NCI-H82 (cell line): Measurements from ENCODE around the gene NOM1.
"Not testable (repeated sequence)": the region's sequence is repeated elsewhere in the genome, so short reads cannot be mapped to it uniquely, and the experiment has no call there.

ENCODE experiments used
- DNase-seq: peaks from one replicate; lab custom pipeline; 2025; lab: John Stamatoyannopoulos, UW

The NOM1 gene, protein sequence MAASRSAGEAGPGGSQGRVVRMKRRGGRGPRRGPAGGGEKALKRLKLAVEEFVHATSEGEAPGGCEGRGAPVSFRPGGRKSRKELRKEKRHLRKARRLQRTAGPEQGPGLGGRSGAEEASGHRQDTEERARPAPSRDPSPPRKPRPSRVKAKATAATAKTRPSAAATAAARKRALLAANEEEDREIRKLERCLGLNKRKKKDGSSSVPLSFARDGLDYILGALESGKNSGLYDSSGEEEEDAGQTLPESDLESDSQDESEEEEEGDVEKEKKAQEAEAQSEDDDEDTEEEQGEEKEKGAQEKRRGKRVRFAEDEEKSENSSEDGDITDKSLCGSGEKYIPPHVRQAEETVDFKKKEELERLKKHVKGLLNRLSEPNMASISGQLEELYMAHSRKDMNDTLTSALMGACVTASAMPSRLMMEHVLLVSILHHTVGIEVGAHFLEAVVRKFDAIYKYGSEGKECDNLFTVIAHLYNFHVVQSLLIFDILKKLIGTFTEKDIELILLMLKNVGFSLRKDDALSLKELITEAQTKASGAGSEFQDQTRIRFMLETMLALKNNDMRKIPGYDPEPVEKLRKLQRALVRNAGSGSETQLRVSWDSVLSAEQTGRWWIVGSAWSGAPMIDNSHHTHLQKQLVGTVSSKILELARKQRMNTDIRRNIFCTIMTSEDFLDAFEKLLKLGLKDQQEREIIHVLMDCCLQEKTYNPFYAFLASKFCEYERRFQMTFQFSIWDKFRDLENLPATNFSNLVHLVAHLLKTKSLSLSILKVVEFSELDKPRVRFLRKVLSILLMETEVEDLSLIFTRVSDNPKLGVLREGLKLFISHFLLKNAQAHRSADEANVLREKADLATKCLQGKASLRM

DNA sequence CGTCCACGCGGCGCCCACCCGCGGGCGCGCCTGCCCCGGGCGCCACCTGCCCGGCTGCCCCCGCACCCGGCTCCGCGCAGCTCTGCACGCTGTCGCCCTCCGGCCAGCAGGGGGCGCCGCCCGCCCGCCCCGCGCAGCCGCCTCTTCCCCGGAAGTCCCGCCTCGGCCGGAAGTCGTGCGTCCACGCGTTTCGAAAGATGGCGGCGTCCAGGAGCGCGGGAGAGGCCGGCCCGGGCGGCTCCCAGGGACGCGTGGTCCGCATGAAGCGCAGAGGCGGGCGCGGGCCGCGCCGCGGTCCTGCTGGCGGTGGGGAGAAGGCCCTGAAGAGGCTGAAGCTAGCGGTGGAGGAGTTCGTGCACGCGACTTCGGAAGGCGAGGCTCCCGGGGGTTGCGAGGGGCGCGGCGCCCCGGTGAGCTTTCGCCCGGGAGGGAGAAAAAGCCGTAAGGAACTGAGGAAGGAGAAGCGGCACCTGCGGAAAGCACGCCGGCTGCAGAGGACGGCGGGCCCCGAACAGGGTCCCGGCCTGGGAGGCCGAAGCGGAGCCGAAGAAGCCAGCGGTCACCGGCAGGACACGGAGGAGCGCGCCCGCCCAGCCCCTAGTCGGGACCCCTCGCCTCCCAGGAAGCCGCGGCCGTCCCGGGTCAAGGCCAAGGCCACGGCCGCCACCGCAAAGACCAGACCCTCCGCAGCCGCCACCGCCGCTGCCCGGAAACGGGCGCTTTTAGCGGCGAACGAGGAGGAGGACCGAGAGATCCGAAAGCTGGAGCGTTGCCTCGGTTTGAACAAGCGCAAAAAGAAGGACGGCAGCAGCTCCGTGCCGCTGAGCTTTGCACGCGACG is at the start of gene NOM1:
Gene NOM1 (plus strand): TSS at position 172 of the 840 bp plus-strand sequence. CDS start 26 bp downstream, at position 198.
- peak; percentile 86 for DNase-seq

DNA sequence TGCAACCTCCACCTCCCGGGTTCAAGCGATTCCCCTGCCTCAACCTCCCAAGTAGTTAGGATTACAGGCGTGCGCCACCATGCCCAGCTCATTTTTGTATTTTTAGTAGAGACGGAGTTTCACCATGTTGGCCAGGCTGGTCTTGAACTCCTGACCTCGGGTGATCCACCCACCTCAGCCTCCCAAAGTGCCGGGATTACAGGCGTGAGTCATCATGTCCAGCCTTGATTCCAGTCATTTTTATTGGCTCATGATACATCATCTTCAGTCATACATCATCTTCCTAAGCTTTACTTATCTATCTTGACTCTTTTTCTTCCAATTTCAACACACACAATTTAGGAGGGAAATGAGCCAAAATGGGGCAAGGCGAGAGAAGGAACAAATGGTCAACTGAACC is 49.4 kb upstream of the NOM1 start:
- not testable (repeated sequence) for DNase-seq

GRCh38 chr7:156903232-156903909 is 46.1 kb upstream of the NOM1 start:
- no peak for DNase-seq

DNA sequence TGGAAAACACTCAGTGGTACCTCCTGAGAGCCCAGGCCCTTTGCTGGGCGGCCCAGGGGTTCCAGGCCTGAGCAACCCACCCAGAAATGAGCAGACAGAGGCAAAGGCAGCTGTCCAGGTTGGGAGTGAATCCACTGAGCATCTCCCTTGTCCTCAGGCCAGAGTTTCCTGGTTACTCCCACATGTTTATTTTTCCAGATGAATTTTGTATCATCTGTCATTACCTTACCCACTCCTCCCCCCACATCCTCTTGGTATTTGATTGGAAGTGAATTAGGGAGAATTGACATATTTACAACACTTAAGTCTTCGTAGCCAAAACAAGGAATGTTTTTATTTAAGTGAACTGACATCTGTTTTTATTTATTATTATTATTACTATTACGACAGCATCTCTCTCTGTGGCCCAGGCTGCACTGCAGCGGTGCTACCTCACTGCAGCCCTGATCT is 43.3 kb upstream of the NOM1 start:
- DNase-seq, result no peak

DNA sequence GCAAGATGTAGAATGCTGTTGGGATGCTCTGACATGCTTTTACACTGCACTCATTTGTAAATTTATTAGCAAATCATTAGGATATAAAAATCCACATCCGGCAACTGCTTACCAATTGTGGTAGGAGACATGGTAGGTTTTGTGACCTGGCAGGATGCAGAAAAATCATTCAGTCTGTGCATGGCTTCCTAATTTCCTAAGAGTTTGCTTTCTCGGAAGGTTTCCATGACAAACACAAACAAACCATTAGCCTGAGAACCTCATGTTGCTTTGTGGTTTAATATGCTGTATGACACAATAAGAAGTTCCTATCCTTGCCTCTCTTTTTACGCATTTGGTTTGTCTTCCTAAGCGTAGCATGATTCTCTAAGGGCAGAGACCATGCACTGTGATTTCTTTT is 41.9 kb upstream of the NOM1 start:
- no peak for DNase-seq

DNA sequence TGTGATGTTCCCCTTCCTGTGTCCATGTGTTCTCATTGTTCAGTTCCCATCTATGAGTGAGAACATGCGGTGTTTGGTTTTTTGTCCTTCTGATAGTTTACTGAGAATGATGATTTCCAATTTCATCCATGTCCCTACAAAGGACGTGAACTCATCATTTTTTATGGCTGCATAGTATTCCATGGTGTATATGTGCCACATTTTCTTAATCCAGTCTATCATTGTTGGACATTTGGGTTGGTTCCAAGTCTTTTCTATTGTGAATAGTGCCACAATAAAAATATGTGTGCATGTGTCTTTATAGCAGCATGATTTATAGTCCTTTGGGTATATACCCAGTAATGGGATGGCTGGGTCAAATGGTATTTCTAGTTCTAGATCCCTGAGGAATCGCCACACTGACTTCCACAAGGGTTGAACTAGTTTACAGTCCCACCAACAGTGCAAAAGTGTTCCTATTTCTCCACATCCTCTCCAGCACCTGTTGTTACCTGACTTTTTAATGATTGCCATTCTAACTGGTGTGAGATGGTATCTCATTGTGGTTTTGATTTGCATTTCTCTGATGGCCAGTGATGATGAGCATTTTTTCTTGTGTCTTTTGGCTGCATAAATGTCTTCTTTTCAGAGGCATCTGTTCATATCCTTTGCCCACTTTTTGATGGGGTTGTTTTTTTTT is 39.8 kb upstream of the NOM1 start:
- not testable (repeated sequence) for DNase-seq

DNA sequence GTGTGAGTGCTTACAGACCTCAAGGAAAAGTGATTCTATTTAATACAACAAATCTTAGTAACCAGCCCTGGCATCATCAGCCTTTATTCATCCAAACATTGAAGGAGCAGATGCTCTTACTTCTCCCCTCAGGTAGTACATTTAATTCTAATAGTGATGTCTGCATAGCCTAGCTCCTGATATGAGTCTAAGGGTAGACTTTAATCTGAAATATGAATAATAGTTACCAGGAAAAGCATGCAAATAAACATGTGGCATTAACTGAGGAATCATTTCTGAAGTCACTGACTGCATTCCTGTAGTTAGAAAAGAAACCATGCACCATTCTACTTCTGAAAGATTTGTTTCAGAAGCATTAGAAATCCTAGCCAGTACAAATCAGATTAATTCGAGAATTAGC is 30.9 kb upstream of the NOM1 start:
- DNase-seq, result no peak

GRCh38 chr7:156919132-156919713 is 30.3 kb upstream of the NOM1 start:
- DNase-seq, result no peak

DNA sequence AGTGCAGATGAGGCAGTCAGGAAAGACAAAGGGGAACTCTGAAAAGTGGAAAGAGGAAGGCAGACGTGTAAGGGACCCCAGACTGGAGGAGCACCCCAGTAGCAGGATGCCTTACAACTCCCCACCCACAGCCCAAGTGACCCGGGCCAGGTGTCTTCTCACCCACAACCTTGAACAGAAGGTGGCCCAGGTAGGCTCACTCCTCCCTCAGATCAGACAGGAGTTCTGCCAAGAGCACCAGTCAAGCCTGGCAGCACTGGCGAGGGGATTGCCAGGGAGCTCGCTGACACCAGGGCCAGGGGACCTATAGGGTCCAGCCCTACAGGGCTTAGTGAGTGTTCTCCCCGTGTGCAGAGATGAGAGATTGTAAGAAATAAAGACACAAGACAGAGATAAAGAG is 29.4 kb upstream of the NOM1 start:
- DNase-seq, result no peak

DNA sequence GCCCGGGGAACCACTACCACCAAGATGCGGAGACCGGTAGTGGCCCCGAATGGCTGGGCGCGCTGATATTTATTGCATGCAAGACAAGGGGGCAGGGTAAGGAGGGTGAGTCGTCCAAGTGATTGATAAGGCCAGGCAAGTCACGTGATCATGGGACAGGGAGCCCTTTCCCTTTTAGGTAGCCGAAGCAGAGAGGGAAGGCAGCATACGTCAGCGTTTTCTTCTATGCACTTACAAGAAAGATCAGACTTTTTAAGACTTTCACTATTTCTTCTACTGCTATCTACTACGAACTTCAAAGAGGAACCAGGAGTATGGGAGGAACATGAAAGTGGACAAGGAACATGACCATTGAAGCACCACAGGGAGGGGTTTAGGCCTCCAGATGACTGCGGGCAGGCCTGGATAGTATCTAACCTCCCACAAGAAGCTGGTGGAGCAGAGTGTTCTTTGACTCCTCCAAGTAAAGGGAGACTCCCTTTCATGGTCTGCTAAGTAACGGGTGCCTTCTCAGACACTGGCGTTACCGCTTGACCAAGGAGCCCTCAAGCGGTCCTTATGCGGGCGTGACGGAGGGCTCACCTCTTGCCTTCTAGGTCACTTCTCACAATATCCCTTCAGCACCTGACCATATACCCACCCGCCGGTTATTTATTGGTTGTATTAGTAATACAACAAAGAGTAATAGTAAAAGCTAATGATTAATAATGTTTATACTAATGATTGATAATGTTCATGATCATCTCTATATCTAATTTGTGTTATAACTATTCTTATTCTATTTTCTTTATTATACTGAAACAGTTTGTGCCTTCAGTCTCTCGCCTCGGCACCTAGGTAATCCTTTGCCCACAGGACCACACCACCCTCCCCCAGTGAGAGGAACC is 28.8 kb upstream of the NOM1 start:
- not testable (repeated sequence) for DNase-seq

- not testable (repeated sequence) for DNase-seq
Observed at GRCh38 chr7:156922304-156922703, 27.2 kb upstream of the NOM1 start.

DNA sequence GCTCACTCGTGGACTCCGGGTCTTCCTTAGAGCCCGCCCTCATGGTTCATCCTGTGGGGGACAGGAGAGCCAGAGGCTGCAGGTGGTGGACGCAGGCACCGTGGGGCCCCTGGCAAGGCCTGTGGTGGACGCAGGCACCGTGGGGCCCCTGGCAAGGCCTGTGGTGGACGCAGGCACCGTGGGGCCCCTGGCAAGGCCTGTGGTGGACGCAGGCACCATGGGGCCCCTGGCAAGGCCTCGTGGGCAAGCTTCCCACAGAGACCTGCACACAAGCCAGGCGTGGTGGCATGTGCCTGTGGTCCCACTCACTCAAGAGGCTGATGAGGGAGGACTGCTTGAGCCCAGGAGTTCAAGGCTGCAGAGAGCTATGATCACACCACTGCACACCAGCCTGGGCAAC is 23.7 kb upstream of the NOM1 start:
- not testable (repeated sequence) for DNase-seq

DNA sequence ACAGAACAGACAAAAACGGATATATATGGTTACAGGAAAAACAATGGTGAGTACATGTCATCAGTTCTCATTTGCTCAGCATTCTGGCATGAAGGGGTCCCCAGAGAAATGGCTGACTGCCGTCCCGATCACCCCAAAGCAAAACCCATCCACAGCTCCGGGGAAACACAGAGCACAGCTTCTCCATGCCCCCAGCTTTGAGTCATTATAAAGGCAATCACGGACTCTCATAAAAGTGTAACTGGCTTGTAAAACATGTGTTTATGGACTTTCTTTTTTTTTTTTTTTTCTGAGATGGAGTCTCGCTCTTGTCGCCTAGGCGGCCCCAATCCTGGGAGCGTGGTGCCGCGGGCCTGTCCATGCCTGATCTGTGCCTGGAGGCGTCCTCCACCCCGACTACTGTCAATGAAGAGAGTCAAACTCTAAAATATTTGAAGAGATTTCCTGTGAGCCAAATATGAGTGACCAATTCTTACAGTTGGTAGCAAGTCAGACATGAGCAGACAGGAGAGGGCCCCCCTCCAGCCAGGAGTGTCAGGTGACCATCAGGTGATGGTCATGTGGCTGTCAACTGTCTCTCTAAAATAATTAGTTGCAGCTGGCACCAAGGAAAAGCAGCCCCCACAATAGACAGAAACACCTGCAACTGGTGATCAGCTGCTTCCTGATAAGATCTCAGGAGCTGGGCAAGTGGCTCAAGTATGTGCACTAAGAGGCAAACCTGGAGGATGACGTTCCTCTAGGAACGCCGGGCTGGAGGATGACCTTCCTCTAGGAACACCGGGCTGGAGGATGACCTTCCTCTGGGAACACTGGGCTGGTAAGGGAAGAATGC is 21.7 kb upstream of the NOM1 start:
- no peak for DNase-seq

GRCh38 chr7:156928406-156928747 is 21.1 kb upstream of the NOM1 start:
- DNase-seq, result no peak

DNA sequence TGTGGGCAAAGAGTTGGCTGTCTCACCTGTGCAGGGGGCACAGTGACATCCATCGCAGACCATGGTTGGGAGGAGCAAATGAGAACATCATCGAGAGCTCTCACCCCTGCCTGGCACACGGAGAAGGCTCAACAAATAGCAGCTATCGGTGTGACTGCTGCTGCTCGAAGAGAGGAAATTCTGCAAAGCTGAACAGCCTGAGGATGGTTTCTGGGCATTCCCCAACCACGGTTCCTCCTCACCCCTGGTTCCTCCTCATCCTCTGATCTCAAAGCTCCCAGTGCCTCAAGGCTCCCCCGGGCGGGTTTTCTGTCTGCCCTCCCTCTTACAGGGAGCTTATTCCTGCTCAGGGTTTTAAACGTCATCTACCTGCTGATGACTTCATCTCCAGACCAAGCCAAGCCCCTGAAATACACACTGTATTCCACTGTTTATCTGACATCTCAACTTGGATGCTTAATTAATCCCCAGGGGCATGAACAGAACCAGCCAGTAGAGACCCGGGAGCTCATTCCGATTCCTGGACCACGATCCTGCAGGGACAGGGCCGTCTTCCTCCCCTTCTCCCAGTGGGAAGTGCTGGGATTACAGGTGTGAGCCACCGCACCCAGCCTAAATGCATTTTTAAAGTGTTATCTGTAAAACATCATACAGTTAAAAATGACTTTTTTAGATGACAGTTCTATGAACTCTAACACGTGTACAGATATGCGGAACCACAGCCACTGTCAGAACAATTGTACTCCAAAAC is 19.5 kb upstream of the NOM1 start:
- no peak for DNase-seq

GRCh38 chr7:156932006-156932405 is 17.5 kb upstream of the NOM1 start:
- DNase-seq, result no peak

DNA sequence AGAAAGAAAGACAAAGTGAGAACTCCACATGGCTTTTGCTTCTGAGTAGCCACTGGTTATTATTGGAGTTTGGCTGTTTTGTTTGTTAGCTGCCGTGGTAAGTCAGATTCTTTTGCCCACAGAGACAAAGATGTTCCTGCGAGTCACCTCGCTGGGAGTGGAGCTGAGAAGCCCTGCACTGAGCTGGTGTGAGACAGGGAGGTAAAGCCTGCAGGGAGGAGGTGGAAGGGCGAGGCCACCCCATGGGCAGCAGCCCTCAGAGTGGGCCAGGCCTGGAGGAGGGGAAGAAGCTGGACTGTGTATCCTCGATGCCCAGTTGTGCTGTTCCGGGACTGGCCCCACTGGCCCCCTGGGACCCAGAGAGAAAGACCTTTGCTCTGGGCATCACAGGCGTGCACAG is 14.3 kb upstream of the NOM1 start:
- no peak for DNase-seq

GRCh38 chr7:156936766-156937165 is 12.7 kb upstream of the NOM1 start:
- DNase-seq, result not testable (repeated sequence)
